Testis (tissue), 3 donors: ENCODE data around the gene SPIRE1. TPM values are rescaled to one million over a fixed set of nuclear protein-coding genes. Genes with fewer than 3 reads are reported as not detected.

Experiments
- DNase-seq: peaks from one replicate; pipeline ENCODE4 v3.0.0-alpha.2; 2019
- H3K27ac ChIP-seq, 2 donors: fragments of 200-600 bp; sonication (generic); one replicate each; pipeline ENCODE4 v1.5.1; 2019
- H3K27me3 ChIP-seq: fragments of 200-600 bp; sonication (generic); one replicate; pipeline ENCODE4 v1.5.1; 2019
- H3K36me3 ChIP-seq: fragments of 200-600 bp; sonication (generic); one replicate; pipeline ENCODE4 v1.5.1; 2017; ENCODE audit warnings: low read depth; ENCODE audit errors: missing control alignments
- H3K4me1 ChIP-seq: fragments of 200-600 bp; sonication (generic); one replicate; pipeline ENCODE4 v1.5.1; 2019
- H3K4me3 ChIP-seq, 2 donors: fragments of 200-600 bp; sonication (generic); one replicate each; pipeline ENCODE4 v1.5.1; 2017 to 2019
- H3K9me3 ChIP-seq: fragments of 200-600 bp; sonication (generic); one replicate; pipeline ENCODE4 v1.5.1; 2017
- POLR2A ChIP-seq: fragments of 450-650 bp; IDR thresholded peaks from one replicate; pipeline ENCODE4 v1.6.1; 2017; ENCODE audit warnings: antibody characterized with exemption, mild to moderate bottlenecking, moderate library complexity
- WGBS, 2 donors: methylation state at CpG; one replicate each; pipeline ENCODE4 v1.1.5; 2018; 5-methylcytosine and 5-hydroxymethylcytosine counted together
- intact Hi-C: fragments of 100-400 bp; cut with DNase I; formaldehyde crosslinking; loops from one replicate; pipeline ENCODE4 v1.15.1; 2023; ENCODE audit warnings: low total_unique reads
- polyA plus RNA-seq: library from polyadenylated mRNA; stranded (reverse); fragments of 350-450 nt; fragmentation: Illumina TruSeq; extraction: RNeasy Lipid Tissue Mini Kit (QIAGEN cat#74804); gene quantifications from one replicate; pipeline ENCODE4 v1.2.3, GENCODE V29; 2014; ENCODE audit warnings: low read depth, low replicate concordance; ENCODE audit not compliant: insufficient read depth
- total RNA-seq, 2 donors: library from RNA; depleted of rRNA; stranded (reverse); fragments of >200 nt; gene quantifications; one replicate each; pipeline ENCODE4 v1.2.3, GENCODE V29; 2016
- TF ChIP-seq, protein P1 (sequence below), 3 experiments: fragments of 450-650 bp in 2 of 3; fragments of 200-600 bp in 1 of 3; sonication (generic) in 1 of 3; IDR thresholded peaks; one replicate each; pipeline ENCODE4 v1.5.1; 2016 to 2019; ENCODE audit warnings: antibody characterized with exemption in 3 of 3, mild to moderate bottlenecking in 2 of 3, moderate library complexity in 1 of 3

Gene SPIRE1
- total and polyA plus RNA-seq, 3 donors from 2014 or later, result 46.8 to 83.5 (median 67.6) TPM

- TF ChIP-seq POLR2A, result no peak
- TF ChIP-seq, protein P1, sequence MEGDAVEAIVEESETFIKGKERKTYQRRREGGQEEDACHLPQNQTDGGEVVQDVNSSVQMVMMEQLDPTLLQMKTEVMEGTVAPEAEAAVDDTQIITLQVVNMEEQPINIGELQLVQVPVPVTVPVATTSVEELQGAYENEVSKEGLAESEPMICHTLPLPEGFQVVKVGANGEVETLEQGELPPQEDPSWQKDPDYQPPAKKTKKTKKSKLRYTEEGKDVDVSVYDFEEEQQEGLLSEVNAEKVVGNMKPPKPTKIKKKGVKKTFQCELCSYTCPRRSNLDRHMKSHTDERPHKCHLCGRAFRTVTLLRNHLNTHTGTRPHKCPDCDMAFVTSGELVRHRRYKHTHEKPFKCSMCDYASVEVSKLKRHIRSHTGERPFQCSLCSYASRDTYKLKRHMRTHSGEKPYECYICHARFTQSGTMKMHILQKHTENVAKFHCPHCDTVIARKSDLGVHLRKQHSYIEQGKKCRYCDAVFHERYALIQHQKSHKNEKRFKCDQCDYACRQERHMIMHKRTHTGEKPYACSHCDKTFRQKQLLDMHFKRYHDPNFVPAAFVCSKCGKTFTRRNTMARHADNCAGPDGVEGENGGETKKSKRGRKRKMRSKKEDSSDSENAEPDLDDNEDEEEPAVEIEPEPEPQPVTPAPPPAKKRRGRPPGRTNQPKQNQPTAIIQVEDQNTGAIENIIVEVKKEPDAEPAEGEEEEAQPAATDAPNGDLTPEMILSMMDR (IDR thresholded peaks at IDR 0.05), result no peak
- Histone ChIP-seq H3K36me3 (no peaks in the 10 kb centered on the region), H3K9me3 (no peaks in the 10 kb centered on the region), H3K4me1 (no peaks in the 10 kb centered on the region), H3K27me3 (no peaks in the 10 kb centered on the region), H3K4me3 (no peak overlapping the region), H3K27ac (no peak overlapping the region)
- 94 to 98% methylated on average over 4 of the region's 4 CpGs for WGBS, 2 donors
- no peak for DNase-seq
- intact Hi-C loops, result no loop called here
Observed at GRCh38 chr18:12445554-12445953, 212.4 kb downstream of the SPIRE1 start.

DNA sequence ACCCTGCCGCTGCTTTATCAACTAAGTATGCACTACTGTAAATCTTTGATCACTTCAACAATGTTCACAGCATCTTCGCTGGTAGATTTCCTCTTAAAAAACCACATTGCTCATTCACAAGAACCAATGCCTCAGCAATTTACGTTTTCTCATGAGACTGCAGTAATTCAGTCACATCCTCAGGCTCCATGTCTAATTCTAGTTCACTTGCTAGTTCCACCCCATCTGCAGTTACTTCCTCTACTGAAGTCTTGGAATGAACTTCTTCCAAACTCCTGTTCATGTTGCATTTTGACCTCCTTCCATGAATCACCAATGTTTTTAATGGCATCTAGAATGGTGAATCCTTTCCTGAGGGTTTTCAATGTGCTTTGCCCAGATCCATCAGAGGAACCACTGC is 214.4 kb downstream of the SPIRE1 start:
- WGBS, 2 donors, result 80 to 94% methylated on average over 3 of the region's 3 CpGs
- no peaks in the 10 kb centered on the region for H3K4me1 ChIP-seq
- no peak for DNase-seq
- H3K36me3 ChIP-seq, result no peaks in the 10 kb centered on the region
- H3K27ac ChIP-seq, result no peak overlapping the region
- no peak overlapping the region for H3K4me3 ChIP-seq
- intact Hi-C loops, result no loop called here
- TF ChIP-seq, protein P1 (IDR thresholded peaks at IDR 0.05), result no peak
- no peak for TF ChIP-seq POLR2A
- no peaks in the 10 kb centered on the region for H3K9me3 ChIP-seq
- no peaks in the 10 kb centered on the region for H3K27me3 ChIP-seq

- TF ChIP-seq, protein P1 (IDR thresholded peaks at IDR 0.05), result no peak
- no peak for TF ChIP-seq POLR2A
Observed at GRCh38 chr18:12442946-12443345, 215.0 kb downstream of the SPIRE1 start.

GRCh38 chr18:12441475-12442034 is 216.4 kb downstream of the SPIRE1 start:
- no peak overlapping the region for H3K27ac ChIP-seq
- intact Hi-C loops, result no loop called here
- no peaks in the 10 kb centered on the region for H3K4me1 ChIP-seq
- no peak for DNase-seq
- H3K27me3 ChIP-seq, result no peaks in the 10 kb centered on the region
- H3K4me3 ChIP-seq, result no peak overlapping the region
- no peak for TF ChIP-seq POLR2A
- TF ChIP-seq, protein P1 (IDR thresholded peaks at IDR 0.05), result no peak
- whole genome bisulfite sequencing, 2 donors, result 74 to 82% methylated on average over 10 to 12 of the region's 12 CpGs
- no peaks in the 10 kb centered on the region for H3K36me3 ChIP-seq
- no peaks in the 10 kb centered on the region for H3K9me3 ChIP-seq

More at GRCh38 chr18:12442946-12443345, 215.0 kb downstream of the SPIRE1 start:
- H3K27ac ChIP-seq, result no peak overlapping the region
- intact Hi-C loops, result no loop called here
- no peaks in the 10 kb centered on the region for H3K27me3 ChIP-seq
- no peak for DNase-seq
- H3K4me1 ChIP-seq, result no peaks in the 10 kb centered on the region
- H3K9me3 ChIP-seq, result no peaks in the 10 kb centered on the region
- H3K4me3 ChIP-seq, result no peak overlapping the region
- no peaks in the 10 kb centered on the region for H3K36me3 ChIP-seq
- WGBS, 2 donors, result 69 to 85% methylated on average over 1 of the region's 1 CpG

DNA sequence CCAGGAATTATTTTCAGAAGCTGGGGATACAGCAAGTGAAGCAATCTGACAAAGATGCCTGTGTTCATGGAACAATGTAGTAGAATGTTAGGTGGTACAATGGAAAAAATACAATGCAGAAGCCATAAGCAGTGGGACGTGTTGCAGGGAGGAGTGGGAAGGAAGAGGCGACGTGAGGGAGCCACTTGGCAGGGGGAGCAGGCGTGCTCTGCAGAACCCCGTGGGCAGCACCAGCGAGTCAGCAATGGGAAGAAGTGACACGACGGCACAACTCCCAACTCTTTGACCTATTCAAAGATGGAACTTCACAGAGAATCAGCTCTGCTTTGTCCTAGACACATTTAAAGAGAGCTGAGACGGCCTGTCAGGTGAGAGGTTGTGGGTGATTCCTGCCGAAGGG is 219.7 kb downstream of the SPIRE1 start:
- Histone ChIP-seq H3K4me1 (no peaks in the 10 kb centered on the region), H3K27ac (no peak overlapping the region), H3K36me3 (no peaks in the 10 kb centered on the region), H3K4me3 (no peak overlapping the region), H3K27me3 (no peaks in the 10 kb centered on the region), H3K9me3 (no peaks in the 10 kb centered on the region)
- intact Hi-C loops, result no loop called here
- no peak for DNase-seq
- WGBS, 2 donors, result 87 to 91% methylated on average over 10 of the region's 10 CpGs
- TF ChIP-seq, protein P1 (IDR thresholded peaks at IDR 0.05), result no peak
- no peak for TF ChIP-seq POLR2A
